CD4-positive, alpha-beta T cell treated with Interleukin-21 for 1 hour (primary cell): ENCODE data around the gene ZNF22.

Experiments used
- DNase-seq: peaks from one replicate; pipeline ENCODE4 v3.0.0-alpha.2; 2020

The ZNF22 gene

GRCh38 chr10:45000752-45001380, at the start of gene ZNF22:
Gene ZNF22 (plus strand): TSS chr10:45000923. CDS start chr10:45003369, 2,446 bp downstream.
- DNase-seq, result peak; percentile 78

- DNase-seq, result no peak
Measured at GRCh38 chr10:44951576-44952226, 49.0 kb upstream of the ZNF22 start.

GRCh38 chr10:44952779-44953231, 47.9 kb upstream of the ZNF22 start:
- no peak for DNase-seq

GRCh38 chr10:44954042-44954441, 46.7 kb upstream of the ZNF22 start:
- no peak for DNase-seq

GRCh38 chr10:44954962-44955361, 45.8 kb upstream of the ZNF22 start:
- no peak for DNase-seq

- DNase-seq, result no peak
Measured at GRCh38 chr10:44955413-44956070, 45.2 kb upstream of the ZNF22 start.

GRCh38 chr10:44956226-44956625, 44.5 kb upstream of the ZNF22 start:
- no peak for DNase-seq

GRCh38 chr10:44956717-44957706, 43.7 kb upstream of the ZNF22 start:
- no peak for DNase-seq

GRCh38 chr10:44958196-44958897, 42.4 kb upstream of the ZNF22 start:
- DNase-seq, result no peak

- no peak for DNase-seq
Measured at GRCh38 chr10:44958898-44959246, 41.9 kb upstream of the ZNF22 start.

- DNase-seq, result peak; percentile 93
Measured at GRCh38 chr10:44959247-44960087, 41.3 kb upstream of the ZNF22 start, which contains the start of gene RASSF4. Gene RASSF4 (plus strand): TSS chr10:44959802. CDS start chr10:44970203, 10,401 bp downstream.

- no peak for DNase-seq
Measured at GRCh38 chr10:44960088-44960460, 40.6 kb upstream of the ZNF22 start.

- no peak for DNase-seq
Measured at GRCh38 chr10:44960482-44961229, 40.1 kb upstream of the ZNF22 start.

- DNase-seq, result no peak
Measured at GRCh38 chr10:44961230-44961571, 39.5 kb upstream of the ZNF22 start.

GRCh38 chr10:44961931-44962750, 38.6 kb upstream of the ZNF22 start:
- DNase-seq, result no peak

- DNase-seq, result no peak
Measured at GRCh38 chr10:44962870-44963738, 37.6 kb upstream of the ZNF22 start.

GRCh38 chr10:44963772-44964633, 36.7 kb upstream of the ZNF22 start:
- DNase-seq, result no peak

GRCh38 chr10:44965104-44965503, 35.6 kb upstream of the ZNF22 start:
- no peak for DNase-seq
